GM21737 (cell line): ENCODE results near the gene ZFYVE9.

Experiments used
- ATAC-seq: cut with Tn5 transposase; IDR thresholded peaks from one replicate; pipeline ENCODE4 v1.9.1; 2021; ENCODE audit warnings: mild to moderate bottlenecking, moderate library complexity; ENCODE audit not compliant: unreplicated experiment

The ZFYVE9 gene

DNA sequence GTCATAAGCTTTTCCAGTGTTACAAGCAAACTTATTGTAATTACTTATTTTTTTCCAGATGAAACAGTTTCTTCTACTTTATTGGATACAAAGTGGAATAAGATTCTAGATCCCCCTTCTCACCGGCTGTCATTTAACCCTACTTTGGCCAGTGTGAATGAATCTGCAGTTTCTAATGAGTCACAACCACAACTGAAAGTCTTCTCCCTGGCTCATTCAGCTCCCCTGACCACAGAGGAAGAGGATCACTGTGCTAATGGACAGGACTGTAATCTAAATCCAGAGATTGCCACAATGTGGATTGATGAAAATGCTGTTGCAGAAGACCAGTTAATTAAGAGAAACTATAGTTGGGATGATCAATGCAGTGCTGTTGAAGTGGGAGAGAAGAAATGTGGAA is 95.5 kb downstream of the ZFYVE9 start:
- ATAC-seq, result no peak

DNA sequence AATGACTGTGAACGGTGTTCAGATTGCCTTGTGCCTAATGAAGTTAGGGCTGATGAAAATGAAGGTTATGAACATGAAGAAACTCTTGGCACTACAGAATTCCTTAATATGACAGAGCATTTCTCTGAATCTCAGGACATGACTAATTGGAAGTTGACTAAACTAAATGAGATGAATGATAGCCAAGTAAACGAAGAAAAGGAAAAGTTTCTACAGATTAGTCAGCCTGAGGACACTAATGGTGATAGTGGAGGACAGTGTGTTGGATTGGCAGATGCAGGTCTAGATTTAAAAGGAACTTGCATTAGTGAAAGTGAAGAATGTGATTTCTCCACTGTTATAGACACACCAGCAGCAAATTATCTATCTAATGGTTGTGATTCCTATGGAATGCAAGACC is 96.6 kb downstream of the ZFYVE9 start:
- no peak for ATAC-seq

DNA sequence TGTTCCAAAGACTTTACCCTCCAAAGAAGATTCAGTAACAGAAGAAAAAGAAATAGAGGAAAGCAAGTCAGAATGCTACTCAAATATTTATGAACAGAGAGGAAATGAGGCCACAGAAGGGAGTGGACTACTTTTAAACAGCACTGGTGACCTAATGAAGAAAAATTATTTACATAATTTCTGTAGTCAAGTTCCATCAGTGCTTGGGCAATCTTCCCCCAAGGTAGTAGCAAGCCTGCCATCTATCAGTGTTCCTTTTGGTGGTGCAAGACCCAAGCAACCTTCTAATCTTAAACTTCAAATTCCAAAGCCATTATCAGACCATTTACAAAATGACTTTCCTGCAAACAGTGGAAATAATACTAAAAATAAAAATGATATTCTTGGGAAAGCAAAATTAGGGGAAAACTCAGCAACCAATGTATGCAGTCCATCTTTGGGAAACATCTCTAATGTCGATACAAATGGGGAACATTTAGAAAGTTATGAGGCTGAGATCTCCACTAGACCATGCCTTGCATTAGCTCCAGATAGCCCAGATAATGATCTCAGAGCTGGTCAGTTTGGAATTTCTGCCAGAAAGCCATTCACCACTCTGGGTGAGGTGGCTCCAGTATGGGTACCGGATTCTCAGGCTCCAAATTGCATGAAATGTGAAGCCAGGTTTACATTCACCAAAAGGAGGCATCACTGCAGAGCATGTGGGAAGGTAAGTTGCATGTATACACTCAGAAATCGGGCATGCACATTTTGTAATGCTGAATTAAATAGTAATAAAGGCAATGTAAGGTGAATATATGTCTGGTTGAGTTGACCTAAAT is 97.2 kb downstream of the ZFYVE9 start:
- ATAC-seq, result peak; percentile 12

- peak; percentile 61 for ATAC-seq
Measured at GRCh38 chr1:52239708-52240001, 97.8 kb downstream of the ZFYVE9 start.

GRCh38 chr1:52240592-52241210 is 98.8 kb downstream of the ZFYVE9 start:
- ATAC-seq, result no peak

- ATAC-seq, result no peak
Measured at GRCh38 chr1:52243221-52243987, 101.5 kb downstream of the ZFYVE9 start.

GRCh38 chr1:52249831-52250230 is 107.9 kb downstream of the ZFYVE9 start:
- no peak for ATAC-seq

DNA sequence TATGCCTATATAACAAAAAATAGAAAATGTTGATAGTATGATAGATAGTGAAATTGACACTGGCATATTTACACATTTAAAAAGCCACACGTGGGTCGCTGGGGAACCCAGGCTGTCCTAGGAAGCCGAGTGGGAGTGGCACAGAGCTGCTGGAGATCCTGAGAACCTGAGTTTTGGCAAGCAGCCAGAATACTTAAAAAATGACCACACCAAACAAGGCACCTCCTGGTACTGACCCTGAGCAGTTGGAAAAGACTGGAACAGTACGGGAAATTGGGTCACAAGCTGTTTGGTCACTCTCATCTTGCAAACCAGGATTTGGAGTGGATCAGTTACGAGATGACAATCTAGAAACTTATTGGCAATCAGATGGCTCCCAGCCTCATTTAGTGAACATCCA is 111.5 kb downstream of the ZFYVE9 start:
- ATAC-seq, result no peak

- ATAC-seq, result no peak
Measured at GRCh38 chr1:52259886-52260285, 118.0 kb downstream of the ZFYVE9 start.

- ATAC-seq, result no peak
Measured at GRCh38 chr1:52263153-52263910, 121.4 kb downstream of the ZFYVE9 start.

DNA sequence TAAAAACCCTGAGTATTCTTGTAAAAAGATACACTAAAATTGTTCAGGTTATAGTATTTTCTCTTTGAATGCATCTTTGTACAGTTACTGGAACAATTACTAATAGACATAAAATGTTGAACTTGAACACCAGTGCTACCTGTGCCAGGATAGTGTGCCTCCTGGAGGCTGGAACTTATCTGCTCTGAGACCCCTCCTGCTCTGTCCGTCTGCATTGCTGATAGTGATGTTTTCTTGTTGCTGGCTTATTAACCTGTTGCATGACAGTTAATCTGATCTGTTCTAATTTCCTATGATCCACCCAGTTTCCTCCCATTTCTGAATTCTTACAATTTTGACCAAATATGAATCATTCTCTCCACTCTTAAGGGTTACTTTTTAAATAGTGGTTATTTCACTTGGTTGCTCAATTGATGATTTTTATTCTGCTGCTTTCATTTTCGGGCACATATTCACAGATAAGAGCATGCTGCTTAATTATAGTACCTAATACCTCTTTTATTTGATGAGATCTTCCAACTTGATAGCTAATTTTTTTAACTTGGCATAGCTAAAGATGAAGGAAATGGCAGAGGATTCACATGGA is 122.7 kb downstream of the ZFYVE9 start:
- ATAC-seq, result no peak

- ATAC-seq, result no peak
Measured at GRCh38 chr1:52266507-52266906, 124.6 kb downstream of the ZFYVE9 start.

DNA sequence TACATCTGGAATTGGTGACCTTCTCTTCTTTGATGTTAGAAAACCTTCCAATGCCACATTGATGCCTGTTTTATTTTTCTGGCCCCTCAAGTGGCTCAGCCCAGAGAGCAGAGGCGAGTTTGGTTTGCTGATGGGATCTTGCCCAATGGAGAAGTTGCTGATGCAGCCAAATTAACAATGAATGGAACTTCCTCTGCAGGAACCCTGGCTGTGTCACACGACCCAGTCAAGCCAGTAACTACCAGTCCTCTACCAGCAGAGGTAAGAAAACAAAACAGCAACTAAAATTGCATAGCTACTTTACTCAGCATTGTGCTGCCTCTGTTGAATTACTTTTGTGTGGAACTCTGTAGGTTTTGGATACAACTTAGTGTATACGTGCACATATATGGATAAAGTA is 126.5 kb downstream of the ZFYVE9 start:
- no peak for ATAC-seq

- no peak for ATAC-seq
Measured at GRCh38 chr1:52281518-52281917, 139.6 kb downstream of the ZFYVE9 start.

- ATAC-seq, result no peak
Measured at GRCh38 chr1:52288286-52288685, 146.4 kb downstream of the ZFYVE9 start.

DNA sequence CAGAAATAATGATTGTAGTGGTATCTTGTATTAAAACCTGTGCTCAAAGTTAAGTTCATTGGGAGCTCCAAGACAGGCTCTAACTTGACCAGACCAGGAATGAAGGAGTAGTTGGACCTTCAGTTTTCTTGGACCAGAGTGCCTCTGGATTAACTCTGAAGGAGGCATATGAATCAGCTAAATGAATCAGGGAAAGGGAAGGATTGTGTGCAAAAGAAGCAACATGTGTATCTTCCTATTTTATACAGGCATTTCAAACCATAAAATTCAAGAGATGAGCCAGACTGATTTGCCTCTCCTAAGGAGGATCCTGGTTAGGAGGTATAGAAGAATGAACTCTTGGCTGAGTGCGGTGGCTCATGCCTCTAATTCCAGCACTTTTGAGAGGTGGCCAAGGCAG is 152.7 kb downstream of the ZFYVE9 start:
- no peak for ATAC-seq

DNA sequence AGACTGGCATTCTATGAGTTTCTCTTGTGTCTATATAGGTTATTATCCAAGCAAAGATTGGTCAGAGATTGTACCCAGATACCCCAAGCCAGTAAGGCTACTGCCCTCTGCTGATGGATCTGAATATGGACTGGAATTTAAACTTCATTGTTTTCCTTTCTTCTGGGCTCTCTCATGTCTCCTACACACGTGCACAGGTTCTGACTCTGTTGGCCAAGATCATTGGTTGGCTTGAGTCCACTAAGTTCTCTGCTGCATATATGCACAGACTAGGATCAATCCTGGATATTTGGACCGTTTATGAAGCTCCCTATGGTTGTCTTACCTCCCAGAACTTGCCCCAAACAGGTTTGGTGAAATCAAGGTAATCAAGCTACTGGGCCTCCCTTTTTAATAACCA is 154.5 kb downstream of the ZFYVE9 start:
- ATAC-seq, result no peak

DNA sequence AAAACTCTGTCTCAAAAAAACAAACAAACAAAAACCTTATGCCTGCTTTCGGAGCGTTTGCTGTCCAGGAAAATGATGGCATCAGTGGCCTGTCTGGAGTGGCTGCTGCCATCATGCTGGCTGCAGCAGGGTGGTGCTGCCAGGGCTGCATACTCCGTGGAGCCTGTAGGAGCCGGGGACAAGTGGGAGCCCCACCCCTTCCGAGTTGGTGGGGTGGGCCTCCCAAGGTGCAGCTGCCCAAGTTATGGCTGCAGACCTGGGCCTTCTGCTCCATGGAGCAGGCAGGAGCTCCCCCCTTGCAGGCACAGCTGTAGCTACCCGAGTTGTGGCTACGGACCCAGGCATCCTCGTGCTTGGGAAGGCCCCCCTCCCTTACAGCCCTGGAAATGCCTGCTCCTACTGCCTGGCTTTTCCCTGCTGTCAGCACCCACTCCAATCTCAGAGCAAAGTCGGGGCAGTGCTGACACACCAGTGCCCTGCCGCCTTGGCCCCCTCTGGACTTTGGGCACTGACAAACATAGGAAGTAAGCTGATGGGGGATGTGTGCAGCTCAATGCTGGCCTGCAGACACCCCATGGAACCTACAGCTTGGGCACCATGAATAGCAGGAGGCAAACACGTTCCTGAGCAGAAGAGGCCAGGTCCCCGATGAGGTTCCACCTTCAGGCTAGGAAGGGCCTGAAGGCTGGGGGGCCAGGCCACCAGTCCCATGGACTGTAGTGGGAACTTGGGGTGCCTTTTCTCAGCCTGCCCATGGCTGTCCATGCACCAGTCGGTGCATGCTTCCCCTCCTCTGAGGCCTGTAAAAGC is 163.7 kb downstream of the ZFYVE9 start:
- no peak for ATAC-seq

DNA sequence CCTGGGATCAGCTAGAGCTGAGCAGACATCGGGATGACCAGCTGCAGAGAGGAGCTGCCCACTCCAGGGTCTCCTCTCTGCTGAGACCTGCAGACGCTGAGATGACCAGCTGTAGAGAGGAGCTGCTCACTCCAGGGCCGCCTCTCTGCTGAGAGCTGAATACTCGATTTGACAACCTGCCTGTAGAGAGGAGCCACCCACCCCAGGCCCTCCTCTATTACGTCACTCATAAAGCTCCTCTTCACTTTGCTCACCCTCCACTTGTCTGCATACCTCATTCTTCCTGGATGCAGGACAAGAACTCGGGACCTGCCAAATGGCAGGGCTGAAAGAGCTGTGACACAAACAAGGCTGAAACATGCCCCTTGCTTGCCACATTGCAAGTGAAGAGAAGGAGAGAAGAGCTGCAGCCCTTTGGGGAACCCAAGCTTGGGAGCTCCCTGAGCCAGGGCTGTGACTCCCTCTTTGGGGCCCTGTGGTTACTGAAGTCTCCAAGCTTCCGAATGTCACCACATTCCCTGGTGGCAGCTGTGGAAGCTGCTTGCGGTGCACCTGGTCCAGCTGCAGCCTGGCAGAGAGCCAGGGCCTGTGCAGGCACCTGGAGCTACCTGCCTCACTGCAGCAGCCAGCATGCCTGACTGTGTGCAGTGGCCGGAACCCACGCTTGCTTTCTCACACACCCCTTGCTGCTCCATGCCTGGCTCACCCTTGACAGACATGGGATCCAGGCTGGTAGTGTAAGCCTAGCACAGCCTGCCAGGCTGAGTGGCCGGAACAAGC is 164.5 kb downstream of the ZFYVE9 start:
- no peak for ATAC-seq
